NT2/D1 (cell line): ENCODE results near the gene APPL2.

ENCODE experiments used
- DNase-seq: peaks from one replicate; pipeline ENCODE4 v3.0.0-alpha.2; 2011; ENCODE audit warnings: low read depth, low spot score
- H3K27me3 ChIP-seq: 2 replicates; pipeline ENCODE4 v1.6.0; 2011; ENCODE audit warnings: mild to moderate bottlenecking; ENCODE audit not compliant: insufficient read length, insufficient read depth
- H3K36me3 ChIP-seq: 2 replicates; pipeline ENCODE4 v1.6.1; 2011; ENCODE audit warnings: mild to moderate bottlenecking, low read length, mixed read lengths; ENCODE audit not compliant: insufficient read depth, insufficient read length
- H3K4me1 ChIP-seq: 2 replicates; pipeline ENCODE4 v1.5.1; 2011; ENCODE audit not compliant: insufficient read depth, insufficient read length
- H3K4me3 ChIP-seq: 2 replicates; pipeline ENCODE4 v1.5.1; 2011; ENCODE audit warnings: low read depth; ENCODE audit not compliant: insufficient read length
- H3K9ac ChIP-seq: 2 replicates; pipeline ENCODE4 v1.6.0; 2011; ENCODE audit warnings: low read depth; ENCODE audit not compliant: insufficient read length
- H3K9me3 ChIP-seq: 2 replicates; pipeline ENCODE4 v1.5.1; 2011; ENCODE audit warnings: mild to moderate bottlenecking, low read length; ENCODE audit not compliant: insufficient read depth
- SUZ12 ChIP-seq: IDR thresholded peaks from 2 replicates; pipeline ENCODE4 v1.6.1; 2011; ENCODE audit not compliant: insufficient read length, insufficient read depth; ENCODE audit errors: extremely low read depth
- YY1 ChIP-seq: IDR thresholded peaks from 2 replicates; pipeline ENCODE4 v1.6.1; 2011; ENCODE audit not compliant: insufficient read length, insufficient read depth
- ZNF274 ChIP-seq: IDR thresholded peaks from 2 replicates; pipeline ENCODE4 v1.6.1; 2011; ENCODE audit warnings: mild to moderate bottlenecking, low read depth, low read length

The APPL2 gene

GRCh38 chr12:105204127-105204526, 31.8 kb downstream of the APPL2 start:
- H3K9ac ChIP-seq, result no peak overlapping the region
- TF ChIP-seq ZNF274 (no peak), YY1 (no peak), SUZ12 (no peak)
- H3K4me3 ChIP-seq, result no peak overlapping the region
- H3K36me3 ChIP-seq, result peaks cover 66% of the 10 kb centered on the region
- peaks cover 4% of the 10 kb centered on the region for H3K4me1 ChIP-seq
- no peaks in the 10 kb centered on the region for H3K9me3 ChIP-seq
- no peaks in the 10 kb centered on the region for H3K27me3 ChIP-seq
- DNase-seq, result no peak

GRCh38 chr12:105202202-105202601, 33.8 kb downstream of the APPL2 start:
- peaks cover 74% of the 10 kb centered on the region for H3K36me3 ChIP-seq
- no peak overlapping the region for H3K9ac ChIP-seq
- H3K4me3 ChIP-seq, result no peak overlapping the region
- H3K4me1 ChIP-seq, result peaks cover 4% of the 10 kb centered on the region
- no peak for DNase-seq
- H3K9me3 ChIP-seq, result no peaks in the 10 kb centered on the region
- no peak for TF ChIP-seq SUZ12
- H3K27me3 ChIP-seq, result no peaks in the 10 kb centered on the region

GRCh38 chr12:105201299-105201698, 34.7 kb downstream of the APPL2 start:
- Histone ChIP-seq H3K4me3 (no peak overlapping the region), H3K4me1 (peaks cover 4% of the 10 kb centered on the region), H3K27me3 (no peaks in the 10 kb centered on the region), H3K9ac (no peak overlapping the region), H3K9me3 (no peaks in the 10 kb centered on the region), H3K36me3 (peaks cover 70% of the 10 kb centered on the region)
- no peak for TF ChIP-seq ZNF274
- no peak for TF ChIP-seq YY1
- no peak for TF ChIP-seq SUZ12
- DNase-seq, result no peak

GRCh38 chr12:105200385-105200784, 35.6 kb downstream of the APPL2 start:
- Histone ChIP-seq H3K4me1 (peaks cover 4% of the 10 kb centered on the region), H3K27me3 (no peaks in the 10 kb centered on the region), H3K36me3 (peaks cover 70% of the 10 kb centered on the region), H3K9ac (no peak overlapping the region), H3K9me3 (no peaks in the 10 kb centered on the region), H3K4me3 (no peak overlapping the region)
- TF ChIP-seq ZNF274, result no peak
- TF ChIP-seq SUZ12, result no peak
- TF ChIP-seq YY1, result no peak
- no peak for DNase-seq

- H3K9ac ChIP-seq, result no peak overlapping the region
- no peak overlapping the region for H3K4me3 ChIP-seq
- H3K27me3 ChIP-seq, result no peaks in the 10 kb centered on the region
- no peak for DNase-seq
- H3K9me3 ChIP-seq, result no peaks in the 10 kb centered on the region
- TF ChIP-seq YY1, result no peak
- TF ChIP-seq SUZ12, result no peak
- no peak for TF ChIP-seq ZNF274
- H3K36me3 ChIP-seq, result peaks cover 72% of the 10 kb centered on the region
- H3K4me1 ChIP-seq, result peaks cover 4% of the 10 kb centered on the region
Observed at GRCh38 chr12:105198961-105199360, 37.0 kb downstream of the APPL2 start.

GRCh38 chr12:105196090-105196489, 39.9 kb downstream of the APPL2 start:
- peaks cover 1% of the 10 kb centered on the region for H3K4me1 ChIP-seq
- no peak for DNase-seq
- H3K9me3 ChIP-seq, result no peaks in the 10 kb centered on the region
- H3K9ac ChIP-seq, result no peak overlapping the region
- H3K36me3 ChIP-seq, result peaks cover 73% of the 10 kb centered on the region
- no peak for TF ChIP-seq SUZ12
- TF ChIP-seq YY1, result no peak
- TF ChIP-seq ZNF274, result no peak
- no peaks in the 10 kb centered on the region for H3K27me3 ChIP-seq
- H3K4me3 ChIP-seq, result no peak overlapping the region

- Histone ChIP-seq H3K4me3 (no peak overlapping the region), H3K27me3 (no peaks in the 10 kb centered on the region), H3K9me3 (no peaks in the 10 kb centered on the region), H3K9ac (no peak overlapping the region), H3K36me3 (peaks cover 78% of the 10 kb centered on the region), H3K4me1 (no peaks in the 10 kb centered on the region)
- DNase-seq, result no peak
- TF ChIP-seq SUZ12 (no peak), YY1 (no peak), ZNF274 (no peak)
Observed at GRCh38 chr12:105194947-105195346, 41.0 kb downstream of the APPL2 start.
